Astrocyte (in vitro differentiated cells and primary cell): ENCODE data around the gene MRPL28. TPM values are rescaled to one million over a fixed set of nuclear protein-coding genes. Genes with fewer than 3 reads are reported as not detected.
"Not testable (repeated sequence)": the region's sequence is repeated elsewhere in the genome, so short reads cannot be mapped to it uniquely, and the experiment has no call there.

Experiments used
- DNase-seq: peaks from one replicate; pipeline ENCODE4 v3.0.0-alpha.2; 2010; ENCODE audit warnings: low read depth
- FAIRE-seq: peaks from 2 replicates; lab custom pipeline; 2011; peaks lifted over from hg19 to GRCh38; lab: Jason Lieb, UNC
- H2AFZ ChIP-seq: 2 replicates; pipeline ENCODE4 v1.6.0; 2012; ENCODE audit warnings: low read depth, low read length, inconsistent platforms
- H3K27ac ChIP-seq: 2 replicates; pipeline ENCODE4 v1.5.1; 2011; ENCODE audit warnings: low read depth, low read length, inconsistent platforms
- H3K27me3 ChIP-seq: 2 replicates; pipeline ENCODE4 v1.6.0; 2011; ENCODE audit warnings: low read length, inconsistent platforms; ENCODE audit not compliant: insufficient read depth
- H3K36me3 ChIP-seq: 2 replicates; pipeline ENCODE4 v1.5.1; 2011; ENCODE audit warnings: low read length, inconsistent platforms; ENCODE audit not compliant: insufficient read depth
- H3K4me1 ChIP-seq: 2 replicates; pipeline ENCODE4 v1.5.1; 2011; ENCODE audit warnings: low read length, inconsistent platforms; ENCODE audit not compliant: insufficient read depth
- H3K4me2 ChIP-seq: 2 replicates; pipeline ENCODE4 v1.6.0; 2012; ENCODE audit warnings: low read length, inconsistent platforms
- H3K4me3 ChIP-seq: 2 replicates; pipeline ENCODE4 v1.5.1; 2011; ENCODE audit warnings: low read depth, mild to moderate bottlenecking, low read length, inconsistent platforms; ENCODE audit not compliant: insufficient read depth
- H3K79me2 ChIP-seq: 2 replicates; pipeline ENCODE4 v1.6.0; 2012; ENCODE audit warnings: mild to moderate bottlenecking, low read length, inconsistent platforms; ENCODE audit not compliant: insufficient read depth
- H3K9ac ChIP-seq: 2 replicates; pipeline ENCODE4 v1.6.0; 2012; ENCODE audit warnings: mild to moderate bottlenecking, low read length, inconsistent platforms
- H3K9me3 ChIP-seq: 2 replicates; pipeline ENCODE4 v1.5.1; 2012; ENCODE audit warnings: low read depth, mild to moderate bottlenecking, low read length, inconsistent platforms; ENCODE audit not compliant: insufficient read depth
- H4K20me1 ChIP-seq: 2 replicates; pipeline ENCODE4 v1.6.0; 2012; ENCODE audit warnings: low read length, inconsistent platforms; ENCODE audit not compliant: insufficient read depth
- H3K27ac Mint-ChIP-seq: one replicate; pipeline ENCODE4 v1.8.0; 2021; ENCODE audit warnings: mild to moderate bottlenecking, mixed read lengths; ENCODE audit not compliant: unreplicated experiment
- H3K27me3 Mint-ChIP-seq: one replicate; pipeline ENCODE4 v1.8.0; 2021; ENCODE audit warnings: low read depth, mixed read lengths; ENCODE audit not compliant: unreplicated experiment
- H3K36me3 Mint-ChIP-seq: one replicate; pipeline ENCODE4 v1.8.0; 2021; ENCODE audit warnings: low read depth, mixed read lengths; ENCODE audit not compliant: unreplicated experiment
- H3K4me1 Mint-ChIP-seq: one replicate; pipeline ENCODE4 v1.8.0; 2021; ENCODE audit warnings: low read depth, mixed read lengths; ENCODE audit not compliant: unreplicated experiment
- H3K4me3 Mint-ChIP-seq: one replicate; pipeline ENCODE4 v1.8.0; 2021; ENCODE audit warnings: mild to moderate bottlenecking, moderate library complexity, mixed read lengths; ENCODE audit not compliant: unreplicated experiment
- H3K9me3 Mint-ChIP-seq: one replicate; pipeline ENCODE4 v1.8.0; 2021; ENCODE audit warnings: mild to moderate bottlenecking, mixed read lengths; ENCODE audit not compliant: unreplicated experiment
- EZH2 ChIP-seq: IDR thresholded peaks from 2 replicates; pipeline ENCODE4 v1.6.1; 2012; ENCODE audit warnings: mild to moderate bottlenecking, low read length, inconsistent platforms; ENCODE audit not compliant: insufficient read depth
- total RNA-seq: library from RNA; stranded (reverse); gene quantifications from 2 replicates; pipeline ENCODE4 v1.2.1, GENCODE V29; 2021
- TF ChIP-seq, protein P1 (sequence below): IDR thresholded peaks from 2 replicates; pipeline ENCODE4 v1.5.1; 2011; ENCODE audit warnings: low read depth, mild to moderate bottlenecking, inconsistent platforms, low read length, moderate library complexity; ENCODE audit not compliant: insufficient read depth

MRPL28 gene
- total RNA-seq, 1 donor from 2014 or later = 95.8 TPM

DNA sequence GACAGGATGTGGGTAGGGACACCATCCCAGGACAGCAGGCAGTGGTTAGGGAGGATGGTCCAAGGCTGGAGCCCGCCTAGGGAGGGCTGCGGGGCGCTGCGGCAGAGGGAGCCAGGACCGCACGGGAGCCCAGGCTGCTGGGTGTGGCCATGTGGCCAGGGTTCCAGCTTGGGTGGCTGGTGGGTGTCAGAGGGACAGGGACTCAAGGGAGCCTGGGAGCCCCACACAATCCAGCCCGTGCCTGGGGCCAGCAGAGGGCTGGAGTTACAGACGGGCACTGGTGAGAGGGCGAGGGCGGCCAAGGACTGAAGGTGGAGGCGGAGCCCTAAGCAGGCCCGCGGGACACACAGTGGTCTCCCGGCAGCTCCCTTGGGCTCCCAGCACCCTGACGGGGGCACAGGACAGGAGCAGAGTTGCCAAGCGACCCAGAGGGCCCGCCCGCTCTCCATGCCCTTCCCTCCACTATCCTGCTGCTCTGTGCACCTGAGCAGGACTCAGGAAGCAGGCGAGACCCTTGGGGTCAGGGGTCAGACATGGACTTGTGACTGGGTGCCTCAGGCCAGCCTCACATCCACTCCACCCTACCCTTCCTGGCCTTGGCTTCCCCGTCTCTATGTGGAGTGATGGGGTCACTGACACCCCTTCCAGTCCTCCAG is 7.1 kb downstream of the MRPL28 start:
- DNase-seq (no peak), FAIRE-seq (no peak)
- Histone ChIP-seq H3K9me3 (no peaks in the 10 kb centered on the region), H3K4me1 (no peaks in the 10 kb centered on the region), H3K4me3 (no peak overlapping the region), H3K4me2 (no peak overlapping the region), H3K36me3 (no peaks in the 10 kb centered on the region), H3K27me3 (no peaks in the 10 kb centered on the region), H3K79me2 (no peaks in the 10 kb centered on the region), H3K9ac (no peak overlapping the region), H3K27ac (no peak overlapping the region), H2AFZ (no peak overlapping the region), H4K20me1 (no peaks in the 10 kb centered on the region)
- Mint-ChIP-seq H3K27ac (peak overlapping the region; percentile 18), H3K4me3 (no peak overlapping the region), H3K4me1 (no peaks in the 10 kb centered on the region), H3K27me3 (peaks cover 2% of the 10 kb centered on the region), H3K36me3 (no peaks in the 10 kb centered on the region), H3K9me3 (no peaks in the 10 kb centered on the region)
- TF ChIP-seq EZH2 = no peak
- TF ChIP-seq, protein P1, sequence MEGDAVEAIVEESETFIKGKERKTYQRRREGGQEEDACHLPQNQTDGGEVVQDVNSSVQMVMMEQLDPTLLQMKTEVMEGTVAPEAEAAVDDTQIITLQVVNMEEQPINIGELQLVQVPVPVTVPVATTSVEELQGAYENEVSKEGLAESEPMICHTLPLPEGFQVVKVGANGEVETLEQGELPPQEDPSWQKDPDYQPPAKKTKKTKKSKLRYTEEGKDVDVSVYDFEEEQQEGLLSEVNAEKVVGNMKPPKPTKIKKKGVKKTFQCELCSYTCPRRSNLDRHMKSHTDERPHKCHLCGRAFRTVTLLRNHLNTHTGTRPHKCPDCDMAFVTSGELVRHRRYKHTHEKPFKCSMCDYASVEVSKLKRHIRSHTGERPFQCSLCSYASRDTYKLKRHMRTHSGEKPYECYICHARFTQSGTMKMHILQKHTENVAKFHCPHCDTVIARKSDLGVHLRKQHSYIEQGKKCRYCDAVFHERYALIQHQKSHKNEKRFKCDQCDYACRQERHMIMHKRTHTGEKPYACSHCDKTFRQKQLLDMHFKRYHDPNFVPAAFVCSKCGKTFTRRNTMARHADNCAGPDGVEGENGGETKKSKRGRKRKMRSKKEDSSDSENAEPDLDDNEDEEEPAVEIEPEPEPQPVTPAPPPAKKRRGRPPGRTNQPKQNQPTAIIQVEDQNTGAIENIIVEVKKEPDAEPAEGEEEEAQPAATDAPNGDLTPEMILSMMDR = no peak

- H3K27ac Mint-ChIP-seq, FAIRE-seq, H3K36me3 ChIP-seq, H3K36me3 Mint-ChIP-seq, H3K9ac ChIP-seq, H3K4me2 ChIP-seq, H3K4me3 Mint-ChIP-seq, H3K79me2 ChIP-seq, H3K4me3 ChIP-seq, H3K9me3 ChIP-seq, H2AFZ ChIP-seq, H3K27me3 ChIP-seq, H3K27me3 Mint-ChIP-seq, DNase-seq, H3K4me1 ChIP-seq, H4K20me1 ChIP-seq, H3K4me1 Mint-ChIP-seq, H3K27ac ChIP-seq, H3K9me3 Mint-ChIP-seq: not testable (repeated sequence)
Measured at GRCh38 chr16:362702-362999, 7.7 kb downstream of the MRPL28 start.

- Histone ChIP-seq H3K4me1 (no peaks in the 10 kb centered on the region), H3K4me2 (peak overlapping the region; percentile 44), H3K36me3 (no peaks in the 10 kb centered on the region), H2AFZ (peak overlapping the region; percentile 63), H4K20me1 (no peaks in the 10 kb centered on the region), H3K27me3 (no peaks in the 10 kb centered on the region), H3K9ac (no peak overlapping the region), H3K27ac (no peak overlapping the region), H3K9me3 (no peaks in the 10 kb centered on the region), H3K4me3 (no peak overlapping the region), H3K79me2 (no peaks in the 10 kb centered on the region)
- H3K36me3 Mint-ChIP-seq = no peaks in the 10 kb centered on the region
- no peak overlapping the region for H3K4me3 Mint-ChIP-seq
- DNase-seq = peak; percentile 39
- H3K27ac Mint-ChIP-seq = no peak overlapping the region
- H3K4me1 Mint-ChIP-seq = no peaks in the 10 kb centered on the region
- no peak for FAIRE-seq
- peaks cover 2% of the 10 kb centered on the region for H3K27me3 Mint-ChIP-seq
- H3K9me3 Mint-ChIP-seq = no peaks in the 10 kb centered on the region
- TF ChIP-seq, protein P1 = peak; percentile 48
- no peak for TF ChIP-seq EZH2
Measured at GRCh38 chr16:361872-362701, 8.3 kb downstream of the MRPL28 start.
